Rectal smooth muscle tissue (tissue), 1 donor: ENCODE results near the gene HOXB9.

Experiments used
- H3K27ac ChIP-seq: one replicate; pipeline ENCODE4 v1.7.0; 2013; ENCODE audit warnings: low read depth, low read length, inconsistent platforms
- H3K27me3 ChIP-seq: one replicate; pipeline ENCODE4 v1.7.0; 2013; ENCODE audit warnings: low read length; ENCODE audit not compliant: control insufficient read depth, insufficient read depth
- H3K36me3 ChIP-seq: one replicate; pipeline ENCODE4 v1.7.0; 2013; ENCODE audit warnings: low read length; ENCODE audit not compliant: control insufficient read depth, insufficient read depth
- H3K4me1 ChIP-seq: one replicate; pipeline ENCODE4 v1.7.0; 2013; ENCODE audit warnings: low read length; ENCODE audit not compliant: control insufficient read depth, insufficient read depth
- H3K4me3 ChIP-seq: one replicate; pipeline ENCODE4 v1.7.0; 2013; ENCODE audit warnings: low read length
- H3K9ac ChIP-seq: one replicate; pipeline ENCODE4 v1.7.0; 2013; ENCODE audit warnings: low read length

Gene HOXB9

GRCh38 chr17:48593126-48593829 lies 32.9 kb downstream of the HOXB9 start, which contains the start of gene HOXB5:
TSS of gene HOXB5 (minus strand) at chr17:48593779. CDS start at chr17:48593682, 97 bp downstream.
- Histone ChIP-seq H3K36me3 (no peaks in the 10 kb centered on the region), H3K27me3 (no peaks in the 10 kb centered on the region), H3K4me3 (peak within 1 kb of the TSS; percentile 94), H3K4me1 (peaks cover 21% of the 10 kb centered on the region), H3K9ac (no peak within 1 kb of the TSS), H3K27ac (peak within 1 kb of the TSS; percentile 90)

- Histone ChIP-seq H3K27ac (peak overlapping the region; percentile 90), H3K9ac (no peak overlapping the region), H3K4me1 (peaks cover 21% of the 10 kb centered on the region), H3K36me3 (no peaks in the 10 kb centered on the region), H3K27me3 (no peaks in the 10 kb centered on the region), H3K4me3 (peak overlapping the region; percentile 94)
Observed at GRCh38 chr17:48592577-48592976, 33.6 kb downstream of the HOXB9 start.

- H3K9ac ChIP-seq = no peak overlapping the region
Observed at GRCh38 chr17:48592057-48592514, 34.1 kb downstream of the HOXB9 start.

GRCh38 chr17:48591255-48592056 lies 34.7 kb downstream of the HOXB9 start:
- H3K36me3 ChIP-seq = no peaks in the 10 kb centered on the region
- H3K27me3 ChIP-seq = no peaks in the 10 kb centered on the region
- peak overlapping the region; percentile 90 for H3K27ac ChIP-seq
- H3K4me1 ChIP-seq = peaks cover 28% of the 10 kb centered on the region
- H3K9ac ChIP-seq = peak overlapping the region; percentile 5
- peak overlapping the region; percentile 94 for H3K4me3 ChIP-seq

More at GRCh38 chr17:48592057-48592514, 34.1 kb downstream of the HOXB9 start:
- Histone ChIP-seq H3K27me3 (no peaks in the 10 kb centered on the region), H3K27ac (peak overlapping the region; percentile 90), H3K4me1 (peaks cover 25% of the 10 kb centered on the region), H3K36me3 (no peaks in the 10 kb centered on the region), H3K4me3 (peak overlapping the region; percentile 94)

GRCh38 chr17:48590607-48591161 lies 35.5 kb downstream of the HOXB9 start:
- Histone ChIP-seq H3K9ac (peak overlapping the region; percentile 5), H3K36me3 (no peaks in the 10 kb centered on the region), H3K4me1 (peaks cover 25% of the 10 kb centered on the region), H3K27ac (peak overlapping the region; percentile 90), H3K27me3 (no peaks in the 10 kb centered on the region), H3K4me3 (peak overlapping the region; percentile 94)

- no peaks in the 10 kb centered on the region for H3K27me3 ChIP-seq
- H3K27ac ChIP-seq = peak within 1 kb of the TSS; percentile 90
- H3K9ac ChIP-seq = peak within 1 kb of the TSS; percentile 19
Observed at GRCh38 chr17:48589831-48590606, 36.1 kb downstream of the HOXB9 start, which contains the start of gene HOXB3. TSS of gene HOXB3 (minus strand) at chr17:48590241. CDS start at chr17:48552474, 37,767 bp downstream.

GRCh38 chr17:48589060-48589830 lies 36.9 kb downstream of the HOXB9 start:
- H3K27ac ChIP-seq = peak overlapping the region; percentile 90
- H3K27me3 ChIP-seq = no peaks in the 10 kb centered on the region
- H3K4me3 ChIP-seq = peak overlapping the region; percentile 94
- H3K4me1 ChIP-seq = peaks cover 18% of the 10 kb centered on the region
- no peaks in the 10 kb centered on the region for H3K36me3 ChIP-seq
- H3K9ac ChIP-seq = peak overlapping the region; percentile 19

More at GRCh38 chr17:48589831-48590606, 36.1 kb downstream of the HOXB9 start, which contains the start of gene HOXB3:
- no peaks in the 10 kb centered on the region for H3K36me3 ChIP-seq
- H3K4me3 ChIP-seq = peak within 1 kb of the TSS; percentile 94
- peaks cover 18% of the 10 kb centered on the region for H3K4me1 ChIP-seq

GRCh38 chr17:48588528-48588927 lies 37.6 kb downstream of the HOXB9 start:
- H3K27me3 ChIP-seq = no peaks in the 10 kb centered on the region
- peak overlapping the region; percentile 90 for H3K27ac ChIP-seq
- no peaks in the 10 kb centered on the region for H3K36me3 ChIP-seq
- H3K4me1 ChIP-seq = peaks cover 24% of the 10 kb centered on the region
- H3K9ac ChIP-seq = no peak overlapping the region
- H3K4me3 ChIP-seq = peak overlapping the region; percentile 94

GRCh38 chr17:48588074-48588415 lies 38.1 kb downstream of the HOXB9 start:
- Histone ChIP-seq H3K9ac (no peak overlapping the region), H3K27ac (peak overlapping the region; percentile 90), H3K4me1 (peaks cover 29% of the 10 kb centered on the region), H3K4me3 (peak overlapping the region; percentile 94), H3K27me3 (no peaks in the 10 kb centered on the region), H3K36me3 (no peaks in the 10 kb centered on the region)

- peak overlapping the region; percentile 24 for H3K9ac ChIP-seq
- H3K36me3 ChIP-seq = no peaks in the 10 kb centered on the region
- H3K27me3 ChIP-seq = no peaks in the 10 kb centered on the region
- H3K27ac ChIP-seq = peak overlapping the region; percentile 90
- peaks cover 33% of the 10 kb centered on the region for H3K4me1 ChIP-seq
- peak overlapping the region; percentile 94 for H3K4me3 ChIP-seq
Observed at GRCh38 chr17:48587276-48588073, 38.7 kb downstream of the HOXB9 start.
